GM12891 (cell line): ENCODE results near the gene PTAR1.

Experiments used
- DNase-seq: peaks from one replicate; pipeline ENCODE4 v3.0.0; 2011; ENCODE audit warnings: low spot score; ENCODE audit not compliant: insufficient read length
- FAIRE-seq: peaks from 2 replicates; lab custom pipeline; 2011; peaks lifted over from hg19 to GRCh38; lab: Jason Lieb, UNC
- PAX5 ChIP-seq: IDR thresholded peaks from 2 replicates; pipeline ENCODE4 v1.6.1; 2011; ENCODE audit warnings: low read length, moderate library complexity, mild to moderate bottlenecking; ENCODE audit not compliant: insufficient read depth, severe bottlenecking
- POLR2A ChIP-seq: IDR thresholded peaks from 2 replicates; pipeline ENCODE4 v1.6.1; 2011; ENCODE audit warnings: low read depth, low read length, control low read depth
- POLR2AphosphoS5 ChIP-seq: IDR thresholded peaks from 2 replicates; pipeline ENCODE4 v1.6.1; 2011; ENCODE audit warnings: low read depth, low read length, control low read depth
- POU2F2 ChIP-seq: IDR thresholded peaks from 2 replicates; pipeline ENCODE4 v1.6.1; 2011; ENCODE audit warnings: low read depth, mild to moderate bottlenecking, control low read depth, low read length, moderate library complexity
- SPI1 ChIP-seq: IDR thresholded peaks from 2 replicates; pipeline ENCODE4 v1.6.1; 2011; ENCODE audit warnings: low read depth, low read length, control low read depth
- TAF1 ChIP-seq: IDR thresholded peaks from 2 replicates; pipeline ENCODE4 v1.6.1; 2011; ENCODE audit warnings: low read depth, low read length, control low read depth

PTAR1 gene

DNA sequence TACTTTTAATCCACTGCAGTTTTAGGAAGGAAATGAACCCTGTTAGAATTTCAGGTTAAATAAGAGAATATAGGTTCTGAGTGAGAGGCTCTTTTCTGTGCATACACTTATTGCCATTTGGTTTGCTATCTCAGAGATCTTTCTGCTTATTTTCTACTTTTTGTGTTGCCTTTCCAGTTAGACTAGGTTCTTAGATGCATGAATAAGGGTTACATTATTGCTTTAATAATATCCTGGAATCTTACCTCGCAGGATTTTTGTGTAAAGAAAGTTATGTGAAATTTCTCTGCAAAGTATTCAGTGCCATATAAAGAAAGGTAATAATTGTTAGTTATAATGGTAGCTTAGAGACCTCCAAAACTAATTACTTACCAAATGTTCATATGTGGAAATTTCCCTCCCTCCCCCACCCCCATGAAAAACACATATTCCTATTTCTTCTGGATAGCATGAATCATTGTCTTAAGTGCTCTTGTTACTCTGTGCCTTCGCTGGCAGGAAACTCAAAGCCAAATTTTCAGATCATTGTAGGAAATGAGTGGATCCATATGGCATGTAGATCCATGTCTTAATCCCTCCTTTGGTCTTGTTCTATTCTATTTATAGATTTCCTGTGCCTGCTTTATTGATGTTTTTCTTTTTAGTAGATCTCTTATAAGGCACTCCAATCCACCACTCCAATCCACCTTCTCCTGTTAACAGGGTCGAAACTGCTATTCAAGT lies 84.9 kb downstream of the PTAR1 start:
- no peak for DNase-seq
- TF ChIP-seq TAF1 = no peak
- TF ChIP-seq PAX5 = no peak
- no peak for TF ChIP-seq SPI1
- TF ChIP-seq POU2F2 = no peak
- no peak for TF ChIP-seq POLR2A
- TF ChIP-seq POLR2AphosphoS5 = no peak
- FAIRE-seq = no peak

- FAIRE-seq (no peak), DNase-seq (no peak)
Measured at GRCh38 chr9:69674112-69674685, 85.6 kb downstream of the PTAR1 start.

DNA sequence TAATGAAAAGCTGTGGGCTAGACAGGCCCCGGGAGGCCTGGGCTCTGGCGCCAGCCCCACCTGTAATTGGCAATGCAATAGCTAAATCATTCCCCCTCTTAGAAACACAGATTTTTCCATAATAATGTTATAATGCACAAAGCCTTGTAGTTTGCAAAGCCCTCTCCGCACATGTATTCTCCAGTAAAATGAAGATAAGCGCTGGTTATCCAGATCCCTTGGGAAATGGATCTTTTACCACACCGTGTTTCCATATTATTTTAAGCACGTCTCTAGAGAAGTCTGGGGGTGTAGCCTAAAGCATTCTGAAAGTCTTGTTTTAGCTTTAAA lies 86.5 kb downstream of the PTAR1 start:
- TF ChIP-seq PAX5 (no peak), POU2F2 (no peak), TAF1 (no peak), POLR2A (no peak)
- FAIRE-seq = no peak
- DNase-seq = no peak

More at GRCh38 chr9:69674112-69674685, 85.6 kb downstream of the PTAR1 start:
- TF ChIP-seq POLR2A (no peak), SPI1 (no peak), TAF1 (no peak), POU2F2 (no peak), PAX5 (no peak), POLR2AphosphoS5 (no peak)

- DNase-seq (peak; percentile 65), FAIRE-seq (peak; percentile 75)
- TF ChIP-seq SPI1 = no peak
- TF ChIP-seq TAF1 = no peak
- no peak for TF ChIP-seq POLR2AphosphoS5
- TF ChIP-seq POU2F2 = no peak
- no peak for TF ChIP-seq PAX5
- TF ChIP-seq POLR2A = no peak
Measured at GRCh38 chr9:69672596-69673310, 87.1 kb downstream of the PTAR1 start.

GRCh38 chr9:69671879-69672595 lies 87.8 kb downstream of the PTAR1 start, which contains the start of gene APBA1:
Gene APBA1 (minus strand): TSS chr9:69672371.
- TF ChIP-seq PAX5 (no peak), POU2F2 (no peak), POLR2AphosphoS5 (no peak)

GRCh38 chr9:69671311-69671878 lies 88.4 kb downstream of the PTAR1 start:
- DNase-seq = no peak
- TF ChIP-seq POLR2A (no peak), POU2F2 (no peak), SPI1 (no peak), TAF1 (no peak), POLR2AphosphoS5 (no peak), PAX5 (no peak)

More at GRCh38 chr9:69671879-69672595, 87.8 kb downstream of the PTAR1 start, which contains the start of gene APBA1:
- DNase-seq (peak; percentile 30), FAIRE-seq (no peak)

DNA sequence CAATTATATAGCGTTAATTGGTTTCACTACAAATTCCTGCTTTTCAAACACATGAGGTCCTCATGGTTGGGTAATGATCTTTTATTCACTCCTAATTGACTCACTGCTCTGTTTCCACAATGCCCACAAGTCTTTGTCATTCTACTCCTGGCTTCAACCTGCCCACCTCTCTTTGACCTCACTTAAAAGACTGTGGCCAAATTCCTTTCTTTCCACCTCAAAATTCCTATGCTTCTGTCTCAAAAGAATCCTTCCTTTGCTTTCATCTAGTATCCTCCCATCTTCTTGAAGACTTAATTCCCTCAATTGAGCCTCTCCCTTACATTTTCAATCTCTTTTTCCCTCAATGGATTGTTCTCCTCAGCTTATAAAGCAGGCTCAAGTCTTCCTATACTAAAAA lies 92.5 kb downstream of the PTAR1 start:
- no peak for TF ChIP-seq POLR2AphosphoS5
- no peak for TF ChIP-seq POU2F2
- TF ChIP-seq TAF1 = no peak
- TF ChIP-seq SPI1 = no peak
- no peak for TF ChIP-seq POLR2A
- TF ChIP-seq PAX5 = no peak
- FAIRE-seq = no peak
- DNase-seq = no peak

More at GRCh38 chr9:69671311-69671878, 88.4 kb downstream of the PTAR1 start:
- FAIRE-seq = no peak

DNA sequence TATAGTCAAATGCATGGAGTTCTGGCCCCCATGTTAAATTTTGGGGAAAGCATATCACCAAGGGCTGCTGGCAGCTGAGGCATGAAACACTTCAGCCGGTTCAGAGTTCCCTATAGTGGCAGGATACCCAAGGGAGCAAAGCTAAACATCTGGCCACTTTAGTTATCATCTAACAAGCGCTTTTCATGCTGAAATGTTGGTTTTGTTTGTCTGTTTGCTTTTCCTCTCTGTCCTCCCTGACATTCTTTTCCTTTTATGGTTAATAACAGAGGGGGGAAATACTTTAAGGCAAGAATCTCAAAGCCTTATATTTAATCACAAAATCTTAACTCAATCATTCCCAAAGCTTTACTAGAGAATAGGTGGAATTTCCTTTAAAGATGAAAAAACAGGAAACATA lies 99.5 kb downstream of the PTAR1 start:
- DNase-seq (no peak), FAIRE-seq (no peak)
- no peak for TF ChIP-seq PAX5
